Suppressor macrophage treated with lipopolysaccharide for 4 hours (primary cell): Measurements from ENCODE around the gene IQGAP1.

ENCODE experiments used
- DNase-seq: peaks from one replicate; pipeline ENCODE4 v3.0.0-alpha.2; 2020

The IQGAP1 gene

GRCh38 chr15:90535254-90535653 is 147.2 kb downstream of the IQGAP1 start:
- DNase-seq, result no peak

- DNase-seq, result no peak
These were observed 151.7 kb downstream of the IQGAP1 start for GRCh38 chr15:90539789-90540188.

GRCh38 chr15:90540768-90541167 is 152.7 kb downstream of the IQGAP1 start:
- DNase-seq, result no peak

GRCh38 chr15:90545095-90545494 is 157.1 kb downstream of the IQGAP1 start:
- no peak for DNase-seq

GRCh38 chr15:90547540-90547939 is 159.5 kb downstream of the IQGAP1 start:
- DNase-seq, result no peak

- DNase-seq, result peak; percentile 43
These were observed 162.9 kb downstream of the IQGAP1 start for GRCh38 chr15:90550919-90551318.
